T-cell (primary cell): Measurements from ENCODE around the gene KRT36. TPM values are rescaled to one million over a fixed set of nuclear protein-coding genes. Genes with fewer than 3 reads are reported as not detected.

Experiments used
- ATAC-seq, 4 experiments: fragments of 200-7000 bp in 3 of 4; fragments of 150-1000 bp in 1 of 4; cut with Tn5 transposase; replicated peaks in 1 of 4; 1 replicate in 3 of 4; 2 replicates in 1 of 4; pipeline ENCODE4 v1.10.0; 2021; ENCODE audit warnings: moderate library complexity in 3 of 4, mild to moderate bottlenecking in 2 of 4, moderate number of reproducible peaks in 1 of 4
- CTCF ChIA-PET, 2 donors: fragments of 300-600 bp; sonication (Branson Sonifier 250); formaldehyde crosslinking; loops; one replicate each; lab custom pipeline; 2022; ENCODE audit warnings: antibody characterized with exemption in 2 of 2; lab: Charles Lee
- POLR2A ChIA-PET, 2 donors: fragments of 300-600 bp; sonication (Branson Sonifier 250); formaldehyde crosslinking; loops; one replicate each; lab custom pipeline; 2022; ENCODE audit warnings: antibody characterized with exemption in 2 of 2; lab: Charles Lee
- DNase-seq, 35 experiments: peaks; one replicate each; pipeline versions ENCODE4 v3.0.0 to v3.0.0-alpha.2; 2013 to 2023
- H3K27ac ChIP-seq: one replicate; pipeline ENCODE4 v1.5.1; 2013; ENCODE audit warnings: low read length
- H3K27me3 ChIP-seq, 2 experiments: replicated peaks in 1 of 2; 1 replicate in 1 of 2; 2 replicates in 1 of 2; pipeline versions ENCODE4 v1.6.1 to v1.7.0; 2013; ENCODE audit warnings: low read length in 1 of 2, mixed read lengths in 1 of 2; ENCODE audit not compliant: control insufficient read depth in 2 of 2, insufficient read depth in 2 of 2; ENCODE audit errors: extremely low read depth in 1 of 2
- H3K36me3 ChIP-seq, 2 donors: 1 replicate in 1 of 2; 2 replicates in 1 of 2; pipeline versions ENCODE4 v1.6.1 to v1.7.0; 2013; ENCODE audit warnings: low read length in 1 of 2; ENCODE audit not compliant: control insufficient read depth in 2 of 2, insufficient read depth in 1 of 2; ENCODE audit errors: extremely low read depth in 1 of 2
- H3K4me1 ChIP-seq, 2 experiments: 1 replicate in 1 of 2; 2 replicates in 1 of 2; pipeline versions ENCODE4 v1.6.1 to v1.7.0; 2013; ENCODE audit warnings: low read length in 2 of 2, mixed read lengths in 1 of 2; ENCODE audit not compliant: insufficient read depth in 2 of 2, control insufficient read depth in 1 of 2; ENCODE audit errors: extremely low read depth in 1 of 2
- H3K4me3 ChIP-seq, 2 donors: 1 replicate in 1 of 2; 2 replicates in 1 of 2; pipeline versions ENCODE4 v1.5.1 to v1.7.0; 2013; ENCODE audit warnings: mild to moderate bottlenecking in 2 of 2, low read length in 1 of 2, moderate library complexity in 1 of 2; ENCODE audit not compliant: control insufficient read depth in 1 of 2; ENCODE audit errors: extremely low read depth in 1 of 2
- H3K9me3 ChIP-seq: 2 replicates; pipeline ENCODE4 v1.7.0; 2013
- H3K27ac Mint-ChIP-seq, 2 donors: one replicate each; pipeline ENCODE4 v1.8.0; 2020 to 2021; ENCODE audit warnings: mild to moderate bottlenecking in 2 of 2, mixed read lengths in 2 of 2
- H3K27me3 Mint-ChIP-seq, 2 donors: one replicate each; pipeline ENCODE4 v1.8.0; 2021 to 2022; ENCODE audit warnings: mixed read lengths in 2 of 2
- H3K36me3 Mint-ChIP-seq: one replicate; pipeline ENCODE4 v1.8.0; 2021; ENCODE audit warnings: mixed read lengths
- H3K4me1 Mint-ChIP-seq, 3 donors: one replicate each; pipeline ENCODE4 v1.8.0; 2020 to 2022; ENCODE audit warnings: mixed read lengths in 3 of 3, mild to moderate bottlenecking in 1 of 3
- H3K4me3 Mint-ChIP-seq, 3 donors: one replicate each; pipeline ENCODE4 v1.8.0; 2020 to 2022; ENCODE audit warnings: mild to moderate bottlenecking in 3 of 3, mixed read lengths in 3 of 3, moderate library complexity in 3 of 3
- H3K9me3 Mint-ChIP-seq, 3 donors: one replicate each; pipeline ENCODE4 v1.8.0; 2020 to 2022; ENCODE audit warnings: mixed read lengths in 3 of 3
- WGBS: methylation state at CpG from one replicate; pipeline ENCODE4 v1.1.5; 2013; ENCODE audit warnings: missing lambda C conversion rate; ENCODE audit not compliant: insufficient coverage; 5-methylcytosine and 5-hydroxymethylcytosine counted together
- total RNA-seq, 35 experiments: library from RNA in 6 of 35; stranded (reverse) in 6 of 35; fragments of 120-200 nt in 1 of 35; gene quantifications; one replicate each; pipeline versions ENCODE4 v1.2.1 to v1.2.4 and lab custom pipeline; 2013 to 2026

The KRT36 gene
- total RNA-seq, 5 donors from 2014 or later (not counting 1 experiment from before 2014, with no cell fraction given): not detected

- 93% methylated on average over 8 of the region's 11 CpGs for WGBS
- Histone ChIP-seq H3K9me3 (no peaks in the 10 kb centered on the region), H3K36me3 (no peaks in the 10 kb centered on the region), H3K4me1 (no peaks in the 10 kb centered on the region), H3K4me3 (no peak overlapping the region), H3K27ac (no peak overlapping the region), H3K27me3 (peaks cover 0 to 21% of the 10 kb centered on the region in 2 experiments)
- Mint-ChIP-seq H3K36me3 (no peaks in the 10 kb centered on the region), H3K4me1 (no peaks in the 10 kb centered on the region), H3K27me3 (peaks cover 2 to 9% of the 10 kb centered on the region in 2 donors), H3K27ac (no peak overlapping the region), H3K4me3 (no peak overlapping the region), H3K9me3 (peaks cover 0 to 7% (median 0%) of the 10 kb centered on the region in 3 donors)
- ChIA-PET CTCF (no interaction called here), POLR2A (no interaction called here)
- ATAC-seq: no peak
- DNase-seq: no peak
These were observed 25.5 kb downstream of the KRT36 start for GRCh38 chr17:41464173-41464572.

- H3K4me3 Mint-ChIP-seq: no peak overlapping the region
- CTCF ChIA-PET: no interaction called here
These were observed 26.0 kb downstream of the KRT36 start for GRCh38 chr17:41463746-41464145.

GRCh38 chr17:41462705-41463104 lies 27.0 kb downstream of the KRT36 start:
- POLR2A ChIA-PET: no interaction called here
- WGBS: 75% methylated on average over 15 of the region's 15 CpGs
- DNase-seq (no peak), ATAC-seq (no peak)
- Histone ChIP-seq H3K9me3 (no peaks in the 10 kb centered on the region), H3K4me3 (no peak overlapping the region), H3K36me3 (no peaks in the 10 kb centered on the region), H3K27me3 (peaks cover 0 to 21% of the 10 kb centered on the region in 2 experiments), H3K4me1 (no peaks in the 10 kb centered on the region), H3K27ac (no peak overlapping the region)
- no peak overlapping the region for H3K4me3 Mint-ChIP-seq
- H3K9me3 Mint-ChIP-seq: peaks cover 0 to 2% (median 0%) of the 10 kb centered on the region in 3 donors
- CTCF ChIA-PET: no interaction called here
- no peaks in the 10 kb centered on the region for H3K4me1 Mint-ChIP-seq
- peaks cover 4 to 9% of the 10 kb centered on the region in 2 donors for H3K27me3 Mint-ChIP-seq
- H3K27ac Mint-ChIP-seq: no peak overlapping the region
- H3K36me3 Mint-ChIP-seq: no peaks in the 10 kb centered on the region

More at GRCh38 chr17:41463746-41464145, 26.0 kb downstream of the KRT36 start:
- ATAC-seq (no peak), DNase-seq (no peak)
- Histone ChIP-seq H3K27ac (no peak overlapping the region), H3K9me3 (no peaks in the 10 kb centered on the region), H3K27me3 (peaks cover 0 to 21% of the 10 kb centered on the region in 2 experiments), H3K4me3 (no peak overlapping the region), H3K4me1 (no peaks in the 10 kb centered on the region), H3K36me3 (no peaks in the 10 kb centered on the region)
- no peaks in the 10 kb centered on the region for H3K4me1 Mint-ChIP-seq
- no peak overlapping the region for H3K27ac Mint-ChIP-seq
- POLR2A ChIA-PET: no interaction called here
- 82% methylated on average over 8 of the region's 8 CpGs for WGBS
- no peaks in the 10 kb centered on the region for H3K36me3 Mint-ChIP-seq
- peaks cover 2 to 9% of the 10 kb centered on the region in 2 donors for H3K27me3 Mint-ChIP-seq
- H3K9me3 Mint-ChIP-seq: peaks cover 0 to 7% (median 0%) of the 10 kb centered on the region in 3 donors

- Histone ChIP-seq H3K4me3 (no peak overlapping the region), H3K36me3 (no peaks in the 10 kb centered on the region), H3K27me3 (no peaks in the 10 kb centered on the region), H3K27ac (no peak overlapping the region), H3K4me1 (no peaks in the 10 kb centered on the region), H3K9me3 (no peaks in the 10 kb centered on the region)
- CTCF ChIA-PET: no interaction called here
- no peak overlapping the region for H3K4me3 Mint-ChIP-seq
- no peaks in the 10 kb centered on the region for H3K36me3 Mint-ChIP-seq
- no peak overlapping the region for H3K27ac Mint-ChIP-seq
- H3K27me3 Mint-ChIP-seq: peaks cover 2 to 4% of the 10 kb centered on the region in 2 donors
- ATAC-seq (no peak), DNase-seq (no peak)
- H3K9me3 Mint-ChIP-seq: no peaks in the 10 kb centered on the region
- WGBS: 96% methylated on average over 4 of the region's 4 CpGs
- POLR2A ChIA-PET: no interaction called here
- H3K4me1 Mint-ChIP-seq: no peaks in the 10 kb centered on the region
These were observed 32.0 kb downstream of the KRT36 start for GRCh38 chr17:41457676-41458075.

- Histone ChIP-seq H3K4me3 (no peak overlapping the region), H3K9me3 (no peaks in the 10 kb centered on the region), H3K27ac (no peak overlapping the region), H3K27me3 (no peaks in the 10 kb centered on the region), H3K36me3 (no peaks in the 10 kb centered on the region), H3K4me1 (no peaks in the 10 kb centered on the region)
- POLR2A ChIA-PET: no interaction called here
- no peaks in the 10 kb centered on the region for H3K9me3 Mint-ChIP-seq
- DNase-seq (no peak), ATAC-seq (no peak)
- H3K27me3 Mint-ChIP-seq: peaks cover 4 to 5% of the 10 kb centered on the region in 2 donors
- no peak overlapping the region for H3K27ac Mint-ChIP-seq
- H3K4me1 Mint-ChIP-seq: no peaks in the 10 kb centered on the region
- no peaks in the 10 kb centered on the region for H3K36me3 Mint-ChIP-seq
- no CpG with 5 or more reads among the region's 3 CpGs for WGBS
- H3K4me3 Mint-ChIP-seq: no peak overlapping the region
- CTCF ChIA-PET: no interaction called here
These were observed 33.5 kb downstream of the KRT36 start for GRCh38 chr17:41456204-41456603.

GRCh38 chr17:41455236-41455635 lies 34.5 kb downstream of the KRT36 start:
- ChIA-PET CTCF (no interaction called here), POLR2A (no interaction called here)
- H3K27me3 Mint-ChIP-seq: peaks cover 5% of the 10 kb centered on the region in 2 donors
- Histone ChIP-seq H3K27ac (no peak overlapping the region), H3K4me1 (no peaks in the 10 kb centered on the region), H3K4me3 (no peak overlapping the region), H3K27me3 (no peaks in the 10 kb centered on the region), H3K9me3 (no peaks in the 10 kb centered on the region), H3K36me3 (no peaks in the 10 kb centered on the region)
- no peaks in the 10 kb centered on the region for H3K9me3 Mint-ChIP-seq
- no peaks in the 10 kb centered on the region for H3K36me3 Mint-ChIP-seq
- ATAC-seq (no peak), DNase-seq (no peak)
- no peak overlapping the region for H3K4me3 Mint-ChIP-seq
- H3K4me1 Mint-ChIP-seq: no peaks in the 10 kb centered on the region
- no CpG with 5 or more reads among the region's 1 CpG for WGBS
- H3K27ac Mint-ChIP-seq: no peak overlapping the region

GRCh38 chr17:41453066-41453465 lies 36.6 kb downstream of the KRT36 start:
- no peaks in the 10 kb centered on the region for H3K36me3 ChIP-seq
- peaks cover 0 to 12% of the 10 kb centered on the region in 2 experiments for H3K27me3 ChIP-seq
- ChIA-PET POLR2A (no interaction called here), CTCF (interaction anchor here in 1 of 2 donors (0.9 kb wide), 1 partner anchor 82 kb away, joined by 3 read pairs; no protein-coding TSS in a partner anchor)
- H3K27ac ChIP-seq: no peak overlapping the region
- no peaks in the 10 kb centered on the region for H3K4me1 Mint-ChIP-seq
- no peak overlapping the region for H3K4me3 ChIP-seq
- no peaks in the 10 kb centered on the region for H3K4me1 ChIP-seq
- H3K27me3 Mint-ChIP-seq: peaks cover 5 to 7% of the 10 kb centered on the region in 2 donors
- no peak overlapping the region for H3K4me3 Mint-ChIP-seq
- no peaks in the 10 kb centered on the region for H3K9me3 Mint-ChIP-seq
- no peaks in the 10 kb centered on the region for H3K9me3 ChIP-seq
- H3K36me3 Mint-ChIP-seq: no peaks in the 10 kb centered on the region
- ATAC-seq: no peak
- 40% methylated on average over 1 of the region's 3 CpGs for WGBS
- DNase-seq: no peak
- no peak overlapping the region for H3K27ac Mint-ChIP-seq
